Dermis microvascular lymphatic vessel endothelial cell (primary cell): ENCODE results near the gene C1QA. TPM values are rescaled to one million over a fixed set of nuclear protein-coding genes. Genes with fewer than 3 reads are reported as not detected.

Experiments
- DNase-seq, 2 donors: peaks; one replicate each; pipeline versions ENCODE4 v3.0.0 to v3.0.0-alpha.2; 2010; ENCODE audit warnings: low read depth in 2 of 2
- total RNA-seq: library from RNA; depleted of rRNA; stranded (reverse); fragments of >200 nt; gene quantifications from 2 replicates; pipeline ENCODE4 v1.2.1, GENCODE V29; 2014

The C1QA gene
- total RNA-seq, 1 donor from 2014 or later = not detected

DNA sequence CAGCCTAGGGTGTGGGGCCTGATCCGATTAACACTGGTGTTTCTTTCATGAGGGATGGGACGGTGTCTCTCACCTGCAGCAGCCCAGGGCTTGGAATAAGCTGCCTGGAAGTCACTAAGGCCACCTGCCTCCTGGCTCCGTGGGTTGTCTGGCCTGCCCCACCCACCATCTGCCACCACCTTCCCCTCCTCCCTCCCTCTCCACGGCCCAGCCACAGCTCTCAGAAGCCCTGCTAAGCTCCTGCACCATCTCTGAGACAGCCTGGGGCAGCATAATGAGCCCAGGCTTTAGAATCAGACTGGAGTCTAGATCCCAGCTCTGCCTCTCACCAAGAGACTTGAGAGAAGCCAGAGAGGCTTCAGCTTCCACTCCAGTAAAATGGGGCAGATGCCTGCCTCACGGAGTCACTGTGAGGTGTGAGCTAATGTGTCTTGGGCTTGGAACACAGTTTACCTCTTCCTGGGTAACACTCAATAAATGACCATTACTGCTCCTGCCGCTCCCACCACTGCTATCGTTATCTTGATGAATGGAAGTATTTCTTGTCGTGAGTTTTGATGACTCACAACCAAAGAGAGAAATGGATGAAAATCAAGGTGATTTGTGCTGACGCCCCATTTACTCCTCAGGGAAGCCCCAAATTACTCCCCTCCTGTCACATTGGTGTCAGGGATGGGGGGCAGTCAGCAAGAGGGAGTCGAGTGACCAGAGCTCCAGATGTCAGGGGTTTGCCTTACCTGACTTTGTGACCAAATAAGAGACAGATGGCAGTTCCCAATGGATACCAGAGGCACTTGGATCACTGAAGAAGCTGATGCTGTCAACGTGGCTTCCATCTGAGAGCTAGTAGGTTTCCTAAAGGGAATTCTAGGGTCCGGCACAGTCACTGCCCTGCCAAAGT, 23.5 kb upstream of the C1QA start:
- DNase-seq = no peak

- DNase-seq = no peak
Measured at GRCh38 chr1:22613572-22613918, 22.9 kb upstream of the C1QA start.

DNA sequence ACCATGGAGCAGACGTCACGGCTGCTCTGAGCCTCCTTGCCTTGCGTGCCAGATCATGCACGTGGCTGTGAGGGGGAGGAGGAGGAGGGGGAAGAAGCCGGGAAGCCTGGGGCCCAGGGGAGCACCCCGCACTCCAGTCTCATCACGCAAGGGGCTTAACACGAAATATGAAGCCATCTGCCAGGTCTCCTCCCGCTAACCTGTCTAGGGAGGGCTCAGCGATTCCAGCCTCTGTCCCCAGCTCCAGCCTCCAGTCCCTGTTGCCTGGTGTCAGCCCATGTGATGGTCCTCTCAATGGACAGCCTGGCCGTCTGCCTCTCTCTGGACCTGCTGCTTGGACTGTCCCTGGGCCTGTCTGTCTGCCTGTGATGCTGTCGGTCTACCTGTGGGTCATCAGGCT, 22.5 kb upstream of the C1QA start:
- DNase-seq = no peak

DNA sequence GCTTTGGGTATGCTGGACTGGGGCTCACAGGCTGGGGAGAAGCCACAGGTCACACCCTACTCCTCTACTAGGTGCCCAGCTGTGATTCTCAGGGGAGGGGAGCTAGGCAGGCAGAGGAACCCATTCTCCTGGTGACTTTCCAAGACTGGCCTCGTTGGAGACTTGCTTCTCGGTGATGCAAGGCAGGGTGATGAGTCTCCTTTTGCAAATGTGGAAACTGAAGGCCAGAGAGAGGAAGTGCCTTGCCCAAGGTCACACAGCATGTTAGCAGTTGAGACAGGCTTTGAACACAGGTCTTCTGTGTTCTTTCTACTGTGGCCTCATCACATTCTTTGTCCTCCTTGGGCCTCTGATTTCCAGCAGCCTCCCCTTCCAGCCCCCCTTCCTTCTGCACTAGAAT, 20.5 kb upstream of the C1QA start:
- no peak for DNase-seq

- DNase-seq = no peak
Measured at GRCh38 chr1:22616571-22616970, 19.9 kb upstream of the C1QA start.

- DNase-seq = no peak
Measured at GRCh38 chr1:22618056-22618455, 18.4 kb upstream of the C1QA start.

DNA sequence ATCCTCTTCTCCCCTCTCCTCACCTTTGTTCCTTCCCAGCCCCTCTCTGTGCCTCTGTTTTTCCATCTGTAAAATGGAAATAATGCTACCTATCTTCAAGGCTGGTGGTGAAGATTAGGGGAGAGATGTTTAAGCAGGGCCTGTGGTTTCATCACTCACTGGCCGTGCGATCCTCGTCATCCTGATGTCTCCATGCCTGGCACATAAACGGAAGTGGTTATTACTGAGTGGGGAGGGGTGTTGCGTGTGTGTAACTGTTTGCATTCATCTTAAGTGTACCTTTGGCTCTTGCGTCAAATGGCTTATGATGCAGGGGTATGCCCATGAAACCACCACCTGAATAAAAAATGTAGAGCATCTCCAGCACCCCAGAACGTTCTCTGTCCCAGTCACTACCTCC, 17.2 kb upstream of the C1QA start:
- DNase-seq = no peak

- DNase-seq = no peak
Measured at GRCh38 chr1:22619798-22620197, 16.6 kb upstream of the C1QA start.

GRCh38 chr1:22621761-22622160, 14.7 kb upstream of the C1QA start:
- DNase-seq = no peak

GRCh38 chr1:22625262-22625925, 11.0 kb upstream of the C1QA start:
- DNase-seq = peak in 1 of 2 donors; percentile 12

DNA sequence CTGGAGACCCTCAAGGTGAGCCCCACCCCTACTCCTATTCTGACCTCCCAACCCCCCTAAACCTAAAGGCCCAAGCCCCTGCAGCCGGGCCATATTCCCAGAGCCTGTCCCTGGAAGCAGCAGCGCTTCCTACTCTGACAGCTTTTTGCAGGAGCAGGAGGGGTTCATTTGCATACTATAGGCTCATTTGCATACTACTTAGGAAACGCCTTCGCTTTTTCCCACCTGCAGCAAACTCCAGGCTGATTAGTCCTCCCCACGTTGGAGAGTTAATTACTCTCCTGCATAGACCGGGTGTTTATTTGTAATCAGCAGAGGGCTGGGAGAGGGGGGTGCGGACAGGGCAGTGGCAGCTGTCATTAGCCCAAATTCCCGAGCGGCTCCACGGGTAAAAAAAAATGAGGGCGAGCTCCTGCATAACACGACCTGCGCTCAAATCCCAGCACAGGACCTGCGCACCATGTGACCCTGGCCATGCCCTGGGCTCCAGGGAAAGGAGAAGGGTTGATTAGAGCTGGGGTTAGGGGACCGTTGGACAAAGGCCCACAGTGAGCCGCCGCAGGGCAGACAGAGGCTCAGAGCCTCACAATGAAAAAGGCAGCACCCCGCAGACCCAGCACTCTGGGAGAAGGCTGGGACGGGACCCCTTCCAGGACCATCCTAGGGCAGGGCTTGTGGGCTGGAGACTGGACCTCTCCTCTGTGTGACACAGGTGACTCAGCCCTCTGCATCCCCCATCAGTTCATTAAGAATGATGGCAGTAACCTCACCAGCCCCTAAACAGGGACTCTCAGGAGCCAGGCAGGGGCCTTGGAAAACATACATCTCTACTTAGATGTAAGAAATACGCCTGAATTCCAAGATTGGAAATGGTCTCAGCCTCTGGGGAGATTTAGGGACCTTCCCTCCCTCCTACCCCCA, 9.9 kb upstream of the C1QA start:
- DNase-seq = no peak

GRCh38 chr1:22627331-22627730, 9.1 kb upstream of the C1QA start:
- no peak for DNase-seq

- no peak for DNase-seq
Measured at GRCh38 chr1:22628698-22629444, 7.6 kb upstream of the C1QA start.

DNA sequence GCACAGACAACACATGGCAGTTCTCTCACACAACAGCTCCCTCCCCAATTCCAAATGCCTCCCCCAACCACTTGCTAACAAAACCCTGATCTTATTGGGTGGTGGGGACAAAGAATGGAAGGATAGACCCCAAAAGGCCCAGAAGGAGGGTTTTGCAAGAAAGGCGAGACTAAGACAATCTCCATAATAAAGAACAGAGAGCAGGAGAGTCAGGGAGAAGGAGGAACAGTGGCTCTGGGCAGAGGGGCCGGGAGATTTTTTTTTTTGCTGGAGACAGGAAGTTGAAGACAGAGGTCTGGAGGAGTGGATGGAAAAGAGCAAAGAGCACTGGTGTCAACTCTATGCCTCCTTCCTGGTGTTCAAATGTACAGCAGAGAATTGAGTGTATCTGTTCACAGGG, 6.5 kb upstream of the C1QA start:
- no peak for DNase-seq

- DNase-seq = no peak
Measured at GRCh38 chr1:22633697-22634463, 2.5 kb upstream of the C1QA start.

DNA sequence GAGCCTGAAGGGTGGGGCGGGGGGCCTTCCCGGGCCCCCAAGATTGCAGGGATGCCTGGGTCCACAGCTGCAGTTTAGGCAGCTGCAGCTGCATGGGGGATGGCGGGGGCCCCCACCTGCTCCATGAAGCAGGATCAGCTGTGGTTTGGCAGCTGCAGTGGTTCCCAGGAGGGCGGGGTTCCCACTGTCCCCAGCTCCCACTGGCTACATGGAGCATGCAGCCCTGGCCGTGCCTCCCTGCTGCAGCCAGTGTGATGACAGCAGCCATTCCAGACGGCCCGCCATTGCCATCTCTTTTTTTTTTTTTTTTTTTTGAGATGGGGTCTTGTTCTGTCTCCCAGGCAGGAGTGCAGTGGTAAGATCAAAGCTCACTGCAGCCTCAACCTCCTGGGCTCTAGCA, 992 bp upstream of the C1QA start:
- DNase-seq = no peak

- no peak for DNase-seq
Measured at GRCh38 chr1:22636927-22637326, 499 bp downstream of the C1QA start.

DNA sequence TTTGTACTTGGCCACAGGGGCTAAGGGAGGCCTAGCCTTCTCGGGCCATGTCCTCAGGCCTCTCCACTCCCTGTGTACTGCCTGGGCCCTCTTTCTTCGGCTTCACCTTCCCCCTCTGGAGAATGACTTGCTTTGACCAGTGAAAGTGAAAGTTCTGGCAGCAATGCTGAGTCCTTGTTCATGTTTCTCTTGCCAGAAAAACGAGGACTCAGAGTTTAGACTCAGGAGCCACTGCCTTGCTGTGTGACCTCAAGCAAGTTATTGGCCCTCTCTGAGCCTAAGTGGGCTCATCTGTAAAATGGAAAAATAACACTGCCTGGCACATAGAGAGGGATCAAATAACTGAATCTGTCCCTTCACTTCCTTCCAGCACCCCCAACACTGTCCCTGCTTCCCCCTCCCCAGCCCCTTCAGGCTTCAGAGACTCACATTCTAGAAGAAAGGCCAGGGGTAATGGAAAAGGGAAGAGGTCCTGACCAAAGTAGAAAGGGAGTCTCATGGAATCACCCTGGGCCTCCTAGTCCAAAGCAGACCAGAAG, 1.5 kb downstream of the C1QA start:
- DNase-seq = no peak

DNA sequence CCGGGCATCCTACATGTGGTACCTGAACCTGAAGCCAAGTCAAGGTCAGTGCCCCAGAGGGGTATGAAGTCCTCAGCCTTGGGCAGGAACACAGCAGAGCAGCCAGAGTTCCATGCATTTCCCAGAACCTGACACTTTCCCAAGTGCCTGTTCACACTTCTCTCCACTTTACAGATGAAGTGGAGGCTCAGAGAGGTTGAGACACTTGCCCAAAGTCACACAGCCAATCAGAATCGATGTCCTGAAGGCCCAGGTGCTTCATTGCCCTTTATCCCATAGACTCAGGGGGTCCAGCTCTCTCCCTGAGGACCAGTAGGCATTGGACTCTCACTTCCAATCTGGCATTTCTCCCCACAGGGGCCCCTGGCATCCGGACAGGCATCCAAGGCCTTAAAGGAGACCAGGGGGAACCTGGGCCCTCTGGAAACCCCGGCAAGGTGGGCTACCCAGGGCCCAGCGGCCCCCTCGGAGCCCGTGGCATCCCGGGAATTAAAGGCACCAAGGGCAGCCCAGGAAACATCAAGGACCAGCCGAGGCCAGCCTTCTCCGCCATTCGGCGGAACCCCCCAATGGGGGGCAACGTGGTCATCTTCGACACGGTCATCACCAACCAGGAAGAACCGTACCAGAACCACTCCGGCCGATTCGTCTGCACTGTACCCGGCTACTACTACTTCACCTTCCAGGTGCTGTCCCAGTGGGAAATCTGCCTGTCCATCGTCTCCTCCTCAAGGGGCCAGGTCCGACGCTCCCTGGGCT, 2.2 kb downstream of the C1QA start:
- DNase-seq = no peak

DNA sequence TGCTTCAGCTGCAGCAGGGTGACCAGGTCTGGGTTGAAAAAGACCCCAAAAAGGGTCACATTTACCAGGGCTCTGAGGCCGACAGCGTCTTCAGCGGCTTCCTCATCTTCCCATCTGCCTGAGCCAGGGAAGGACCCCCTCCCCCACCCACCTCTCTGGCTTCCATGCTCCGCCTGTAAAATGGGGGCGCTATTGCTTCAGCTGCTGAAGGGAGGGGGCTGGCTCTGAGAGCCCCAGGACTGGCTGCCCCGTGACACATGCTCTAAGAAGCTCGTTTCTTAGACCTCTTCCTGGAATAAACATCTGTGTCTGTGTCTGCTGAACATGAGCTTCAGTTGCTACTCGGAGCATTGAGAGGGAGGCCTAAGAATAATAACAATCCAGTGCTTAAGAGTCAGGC, 2.9 kb downstream of the C1QA start:
- peak in 1 of 2 donors; percentile 29 for DNase-seq
